Naive thymus-derived CD4-positive, alpha-beta T cell (primary cell): ENCODE measurements around the gene GPRC5C. TPM values are rescaled to one million over a fixed set of nuclear protein-coding genes. Genes with fewer than 3 reads are reported as not detected.
"Not testable (repeated sequence)": the region's sequence is repeated elsewhere in the genome, so short reads cannot be mapped to it uniquely, and the experiment has no call there.

Experiments
- ATAC-seq: fragments of 150-1000 bp; cut with Tn5 transposase; 2 replicates; pipeline ENCODE4 v1.10.0; 2021; ENCODE audit warnings: mild to moderate bottlenecking, moderate library complexity
- CTCF ChIA-PET: fragments of 350-600 bp; sonication (Branson Sonifier 250); formaldehyde crosslinking; loops from one replicate; lab custom pipeline; 2021; ENCODE audit warnings: antibody characterized with exemption; lab: Charles Lee
- POLR2A ChIA-PET: fragments of 350-600 bp; sonication (Branson Sonifier 250); formaldehyde crosslinking; loops from one replicate; lab custom pipeline; 2021; ENCODE audit warnings: antibody characterized with exemption, inconsistent platforms; lab: Charles Lee
- DNase-seq, 9 donors: peaks; one replicate each; pipeline versions ENCODE4 v3.0.0 to v3.0.0-alpha.2; 2020 to 2022; ENCODE audit warnings: mixed read lengths in 1 of 9
- H3K27ac ChIP-seq: one replicate; pipeline ENCODE4 v1.7.0; 2013; ENCODE audit warnings: mild to moderate bottlenecking, low read depth, low read length, moderate library complexity
- H3K27me3 ChIP-seq, 2 donors: one replicate each; pipeline ENCODE4 v1.7.0; 2013; ENCODE audit warnings: low read length in 2 of 2, mild to moderate bottlenecking in 2 of 2, moderate library complexity in 2 of 2; ENCODE audit not compliant: control insufficient read depth in 2 of 2, insufficient read depth in 2 of 2
- H3K36me3 ChIP-seq, 3 experiments: 1 replicate in 2 of 3; 2 replicates in 1 of 3; pipeline ENCODE4 v1.7.0; 2013; ENCODE audit warnings: low read length in 3 of 3, mild to moderate bottlenecking in 3 of 3, moderate library complexity in 1 of 3; ENCODE audit not compliant: insufficient read depth in 3 of 3, control insufficient read depth in 2 of 3
- H3K4me1 ChIP-seq, 2 donors: one replicate each; pipeline ENCODE4 v1.7.0; 2013; ENCODE audit warnings: low read length in 2 of 2, mild to moderate bottlenecking in 2 of 2, moderate library complexity in 1 of 2; ENCODE audit not compliant: control insufficient read depth in 2 of 2, insufficient read depth in 2 of 2
- H3K4me3 ChIP-seq: 2 replicates; pipeline ENCODE4 v1.7.0; 2013; ENCODE audit warnings: mild to moderate bottlenecking, low read length
- H3K9me3 ChIP-seq, 3 experiments: 1 replicate in 2 of 3; 2 replicates in 1 of 3; pipeline ENCODE4 v1.7.0; 2013; ENCODE audit warnings: low read length in 3 of 3; ENCODE audit not compliant: control insufficient read depth in 2 of 3
- H3K27ac Mint-ChIP-seq, 9 donors: one replicate each; pipeline ENCODE4 v1.8.0; 2020 to 2022; ENCODE audit warnings: mixed read lengths in 9 of 9, mild to moderate bottlenecking in 8 of 9, moderate library complexity in 5 of 9, inconsistent platforms in 2 of 9
- H3K27me3 Mint-ChIP-seq, 5 donors: one replicate each; pipeline ENCODE4 v1.8.0; 2021 to 2022; ENCODE audit warnings: mixed read lengths in 5 of 5, mild to moderate bottlenecking in 1 of 5
- H3K36me3 Mint-ChIP-seq, 5 donors: one replicate each; pipeline ENCODE4 v1.8.0; 2020 to 2022; ENCODE audit warnings: mixed read lengths in 5 of 5, mild to moderate bottlenecking in 3 of 5, inconsistent platforms in 1 of 5
- H3K4me1 Mint-ChIP-seq, 7 donors: one replicate each; pipeline ENCODE4 v1.8.0; 2020 to 2022; ENCODE audit warnings: mixed read lengths in 7 of 7, mild to moderate bottlenecking in 3 of 7, inconsistent platforms in 1 of 7
- H3K4me3 Mint-ChIP-seq, 10 donors: one replicate each; pipeline ENCODE4 v1.8.0; 2020 to 2022; ENCODE audit warnings: mild to moderate bottlenecking in 10 of 10, mixed read lengths in 10 of 10, moderate library complexity in 6 of 10, inconsistent platforms in 2 of 10
- H3K9me3 Mint-ChIP-seq, 11 donors: one replicate each; pipeline ENCODE4 v1.8.0; 2020 to 2022; ENCODE audit warnings: mixed read lengths in 11 of 11, mild to moderate bottlenecking in 4 of 11, inconsistent platforms in 1 of 11, moderate library complexity in 1 of 11
- intact Hi-C, 2 donors: fragments of 100-400 bp; cut with micrococcal nuclease; formaldehyde crosslinking; loops; one replicate each; pipeline ENCODE4 v1.15.1; 2023
- polyA plus RNA-seq, 2 donors: library from polyadenylated mRNA; unstranded; fragments of 300-500 nt; fragmentation: Illumina TruSeq; gene quantifications; one replicate each; pipeline ENCODE4 v1.2.3, GENCODE V29; 2021
- total RNA-seq, 6 experiments: library from RNA in 5 of 6; stranded (reverse) in 5 of 6; gene quantifications; 1 replicate in 5 of 6; 2 replicates in 1 of 6; pipeline ENCODE4 v1.2.3 and lab custom pipeline; 2021 to 2026

Gene GPRC5C
- total and polyA plus RNA-seq, 7 experiments from 2014 or later = 0.13 to 1.9 (median 0.29) TPM; not detected in 4

GRCh38 chr17:74394977-74395376, 36.9 kb upstream of the GPRC5C start:
- Histone ChIP-seq H3K9me3 (no peaks in the 10 kb centered on the region), H3K36me3 (no peaks in the 10 kb centered on the region), H3K27me3 (no peaks in the 10 kb centered on the region), H3K27ac (no peak overlapping the region), H3K4me3 (no peak overlapping the region), H3K4me1 (no peaks in the 10 kb centered on the region)
- intact Hi-C loops = no loop called here
- H3K4me3 Mint-ChIP-seq = peak overlapping the region in 1 of 10 donors; percentile 40
- no peaks in the 10 kb centered on the region for H3K36me3 Mint-ChIP-seq
- peak overlapping the region in 1 of 9 donors; percentile 33 for H3K27ac Mint-ChIP-seq
- H3K27me3 Mint-ChIP-seq = peaks cover 0 to 8% (median 5%) of the 10 kb centered on the region in 5 donors
- no peaks in the 10 kb centered on the region for H3K4me1 Mint-ChIP-seq
- peaks cover 0 to 3% (median 0%) of the 10 kb centered on the region in 11 donors for H3K9me3 Mint-ChIP-seq
- CTCF ChIA-PET = no interaction called here
- DNase-seq (no peak), ATAC-seq (no peak)
- POLR2A ChIA-PET = no interaction called here

- intact Hi-C loops = no loop called here
- no peak for DNase-seq
- Mint-ChIP-seq H3K9me3 (peaks cover 0 to 3% (median 0%) of the 10 kb centered on the region in 11 donors), H3K36me3 (no peaks in the 10 kb centered on the region), H3K27me3 (peaks cover 0 to 12% (median 0%) of the 10 kb centered on the region in 5 donors), H3K4me3 (no peak overlapping the region), H3K4me1 (no peaks in the 10 kb centered on the region), H3K27ac (no peak overlapping the region)
- Histone ChIP-seq H3K36me3 (no peaks in the 10 kb centered on the region), H3K27ac (no peak overlapping the region), H3K4me3 (no peak overlapping the region), H3K4me1 (no peaks in the 10 kb centered on the region), H3K9me3 (no peaks in the 10 kb centered on the region), H3K27me3 (no peaks in the 10 kb centered on the region)
- ATAC-seq = no peak
- POLR2A ChIA-PET = no interaction called here
- CTCF ChIA-PET = no interaction called here
Measured at GRCh38 chr17:74396567-74396966, 35.3 kb upstream of the GPRC5C start.

- DNase-seq = no peak
- POLR2A ChIA-PET = no interaction called here
- Mint-ChIP-seq H3K27ac (no peak overlapping the region), H3K4me3 (no peak overlapping the region), H3K4me1 (peaks cover 0 to 2% (median 0%) of the 10 kb centered on the region in 7 donors), H3K36me3 (no peaks in the 10 kb centered on the region), H3K27me3 (peaks cover 0 to 13% (median 4%) of the 10 kb centered on the region in 5 donors), H3K9me3 (peaks cover 0 to 1% (median 0%) of the 10 kb centered on the region in 11 donors)
- no peaks in the 10 kb centered on the region for H3K27me3 ChIP-seq
- H3K27ac ChIP-seq = no peak overlapping the region
- CTCF ChIA-PET = no interaction called here
- H3K4me3 ChIP-seq = no peak overlapping the region
- no peaks in the 10 kb centered on the region for H3K9me3 ChIP-seq
- no peaks in the 10 kb centered on the region for H3K4me1 ChIP-seq
- ATAC-seq = no peak
- no peaks in the 10 kb centered on the region for H3K36me3 ChIP-seq
- intact Hi-C loops = no loop called here
Measured at GRCh38 chr17:74402048-74402447, 29.8 kb upstream of the GPRC5C start.

- Mint-ChIP-seq H3K36me3 (no peaks in the 10 kb centered on the region), H3K4me3 (no peak overlapping the region), H3K9me3 (peaks cover 0 to 1% (median 0%) of the 10 kb centered on the region in 11 donors), H3K27ac (no peak overlapping the region), H3K4me1 (peaks cover 0 to 2% (median 0%) of the 10 kb centered on the region in 7 donors), H3K27me3 (peaks cover 0 to 13% (median 4%) of the 10 kb centered on the region in 5 donors)
- ChIA-PET POLR2A (no interaction called here), CTCF (interaction anchor here (1.0 kb wide), 1 partner anchor 36 kb away, joined by 3 read pairs; the partner anchor contains the start of gene GPR142)
- no peak for ATAC-seq
- Histone ChIP-seq H3K4me3 (no peak overlapping the region), H3K36me3 (no peaks in the 10 kb centered on the region), H3K27me3 (no peaks in the 10 kb centered on the region), H3K27ac (no peak overlapping the region), H3K9me3 (no peaks in the 10 kb centered on the region), H3K4me1 (no peaks in the 10 kb centered on the region)
- intact Hi-C loops = no loop called here
- DNase-seq = no peak
Measured at GRCh38 chr17:74403512-74404137, 28.3 kb upstream of the GPRC5C start.

- ChIA-PET CTCF (no interaction called here), POLR2A (no interaction called here)
- DNase-seq = no peak
- Histone ChIP-seq H3K4me1 (no peaks in the 10 kb centered on the region), H3K36me3 (no peaks in the 10 kb centered on the region), H3K27me3 (no peaks in the 10 kb centered on the region), H3K4me3 (no peak overlapping the region), H3K27ac (no peak overlapping the region), H3K9me3 (no peaks in the 10 kb centered on the region)
- no peak overlapping the region for H3K4me3 Mint-ChIP-seq
- no peak overlapping the region for H3K27ac Mint-ChIP-seq
- intact Hi-C loops = no loop called here
- peaks cover 0 to 1% (median 0%) of the 10 kb centered on the region in 11 donors for H3K9me3 Mint-ChIP-seq
- H3K4me1 Mint-ChIP-seq = peaks cover 0 to 2% (median 0%) of the 10 kb centered on the region in 7 donors
- no peaks in the 10 kb centered on the region for H3K36me3 Mint-ChIP-seq
- no peak for ATAC-seq
- H3K27me3 Mint-ChIP-seq = peaks cover 0 to 13% (median 4%) of the 10 kb centered on the region in 5 donors
Measured at GRCh38 chr17:74404218-74404617, 27.7 kb upstream of the GPRC5C start.

- Histone ChIP-seq H3K36me3 (no peaks in the 10 kb centered on the region), H3K27me3 (no peaks in the 10 kb centered on the region), H3K4me1 (no peaks in the 10 kb centered on the region), H3K27ac (no peak overlapping the region), H3K4me3 (no peak overlapping the region), H3K9me3 (no peaks in the 10 kb centered on the region)
- DNase-seq (no peak), ATAC-seq (no peak)
- Mint-ChIP-seq H3K27me3 (peaks cover 0 to 11% (median 4%) of the 10 kb centered on the region in 5 donors), H3K4me1 (peaks cover 0 to 2% (median 0%) of the 10 kb centered on the region in 7 donors), H3K27ac (no peak overlapping the region), H3K4me3 (no peak overlapping the region), H3K9me3 (peaks cover 0 to 1% (median 0%) of the 10 kb centered on the region in 11 donors), H3K36me3 (no peaks in the 10 kb centered on the region)
- ChIA-PET POLR2A (no interaction called here), CTCF (no interaction called here)
- intact Hi-C loops = no loop called here
Measured at GRCh38 chr17:74404789-74405188, 27.1 kb upstream of the GPRC5C start.

GRCh38 chr17:74405311-74405710, 26.6 kb upstream of the GPRC5C start:
- H3K9me3 ChIP-seq, intact Hi-C loops, DNase-seq, ATAC-seq, H3K4me1 ChIP-seq, H3K36me3 Mint-ChIP-seq, POLR2A ChIA-PET, H3K36me3 ChIP-seq, H3K4me1 Mint-ChIP-seq, H3K4me3 Mint-ChIP-seq, H3K27me3 Mint-ChIP-seq, H3K27me3 ChIP-seq, H3K27ac Mint-ChIP-seq, H3K27ac ChIP-seq, H3K4me3 ChIP-seq, H3K9me3 Mint-ChIP-seq, CTCF ChIA-PET: not testable (repeated sequence)
